Activated CD4-positive, CD25-positive, alpha-beta regulatory T cell (primary cell): ENCODE data around the gene SNX27.
"Not testable (repeated sequence)": the region's sequence is repeated elsewhere in the genome, so short reads cannot be mapped to it uniquely, and the experiment has no call there.

Experiments
- DNase-seq, 4 experiments: peaks; one replicate each; lab custom pipeline; 2025; lab: John Stamatoyannopoulos, UW

Gene SNX27

DNA sequence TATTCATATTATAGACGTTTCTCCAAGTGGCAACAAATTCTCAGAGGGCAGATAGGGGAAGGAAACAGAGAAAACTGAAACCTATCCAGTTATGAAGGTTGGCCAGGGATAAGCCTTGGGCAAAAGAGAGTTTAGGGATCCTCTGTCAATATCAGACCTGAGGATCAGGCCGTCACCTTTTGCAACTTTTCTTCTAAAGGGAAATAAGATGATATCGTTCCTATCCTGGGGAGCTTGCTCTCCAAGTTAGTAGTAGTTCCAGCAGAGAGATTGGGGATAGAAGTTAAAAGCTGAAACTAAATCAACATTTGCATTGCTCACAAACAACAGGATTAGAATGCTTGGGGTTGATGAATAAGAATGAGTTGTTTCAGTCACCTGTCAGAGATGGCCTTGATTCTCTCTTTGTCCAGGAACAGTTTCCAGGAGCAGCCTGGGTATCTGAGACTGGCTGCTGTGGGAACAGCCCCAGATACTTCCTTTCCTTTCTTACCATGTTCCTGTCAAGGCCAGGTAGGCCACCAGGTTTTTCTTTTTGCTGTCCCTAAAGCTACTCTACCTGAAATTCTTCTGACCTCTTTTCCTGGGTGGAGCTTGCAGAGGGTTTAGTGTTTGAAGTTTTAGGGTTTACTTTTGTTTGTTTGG is 112.0 kb downstream of the SNX27 start:
- DNase-seq, result no peak

DNA sequence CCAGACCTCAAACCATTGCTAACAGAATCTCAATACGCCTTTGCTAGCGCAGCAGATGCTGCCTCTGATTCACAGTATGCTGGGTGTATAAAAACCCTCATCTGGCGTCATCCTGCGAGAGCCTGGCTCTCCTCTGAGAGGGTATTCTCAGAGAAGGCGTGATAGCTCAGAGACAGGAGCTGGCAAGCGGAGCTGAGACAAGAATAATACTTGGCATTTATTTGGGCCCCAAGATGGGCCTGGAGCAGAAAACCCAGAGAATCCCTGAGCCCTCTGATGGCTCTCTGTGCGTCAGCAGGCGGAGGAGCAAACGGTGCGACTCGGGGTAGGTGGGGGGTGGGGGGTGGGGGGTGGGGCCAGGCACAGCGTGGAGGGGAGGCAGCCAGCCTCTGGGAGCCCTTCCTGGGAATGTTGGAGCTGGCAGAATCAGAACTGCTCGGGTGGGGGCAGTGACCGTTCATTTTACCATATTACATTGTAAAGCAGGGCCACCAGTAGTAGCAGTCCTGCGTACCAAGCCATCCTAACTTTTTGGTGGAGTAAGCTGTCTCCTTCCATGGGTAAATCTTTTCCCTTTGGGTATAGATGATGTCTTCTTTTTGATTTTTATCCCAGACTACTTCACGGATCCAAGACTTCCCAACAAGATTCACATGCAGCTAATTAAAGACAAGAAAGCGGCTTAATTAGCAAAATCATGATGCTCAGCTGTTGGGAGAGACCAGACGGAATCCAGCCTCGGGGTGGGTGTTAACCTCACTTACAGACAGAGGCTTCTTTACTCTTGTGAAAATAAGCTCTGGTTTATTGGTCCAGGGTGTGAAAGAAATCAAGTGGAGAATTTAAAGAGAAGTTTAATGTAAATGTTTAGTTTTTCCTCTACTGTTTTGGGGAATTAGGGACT is 116.6 kb downstream of the SNX27 start:
- DNase-seq, result no peak

DNA sequence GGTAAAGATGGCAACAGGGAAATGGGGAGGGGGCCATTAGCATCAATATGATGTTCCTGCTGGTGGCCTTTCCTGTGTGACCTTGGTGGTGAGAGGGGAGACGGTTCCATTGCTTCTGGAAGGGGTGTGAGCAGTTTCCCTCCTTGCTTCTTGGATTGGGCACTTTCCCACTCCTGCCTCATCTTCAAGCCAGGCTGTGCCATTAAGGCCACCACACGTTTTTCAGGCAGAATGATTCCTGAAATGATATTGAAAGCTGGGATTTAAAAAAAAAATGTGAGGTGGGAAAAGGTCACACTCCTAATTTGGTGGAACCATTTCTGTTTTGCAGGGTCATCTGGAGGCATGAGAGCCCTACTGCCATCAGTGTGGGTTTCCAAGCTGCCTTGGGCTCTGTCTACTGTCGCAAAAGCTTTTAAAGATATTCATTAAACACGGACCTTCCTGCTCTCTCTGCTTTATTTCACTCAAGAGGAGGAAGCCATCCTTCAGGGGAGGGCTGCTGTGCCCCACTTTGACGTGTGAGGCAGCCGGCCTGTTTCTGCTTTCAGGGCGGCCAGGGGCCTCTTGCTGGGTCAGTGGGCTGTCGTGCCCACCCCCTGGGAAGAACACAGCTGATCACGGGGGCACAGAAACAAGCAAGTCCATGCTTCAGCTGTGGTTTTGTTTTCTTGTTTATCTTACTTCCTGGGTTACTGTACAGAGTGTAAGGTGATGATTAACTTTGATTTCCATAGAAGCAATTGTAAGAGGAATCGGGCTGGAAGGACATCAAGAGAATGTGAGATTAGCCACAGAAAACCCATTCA is 117.5 kb downstream of the SNX27 start:
- no peak for DNase-seq

DNA sequence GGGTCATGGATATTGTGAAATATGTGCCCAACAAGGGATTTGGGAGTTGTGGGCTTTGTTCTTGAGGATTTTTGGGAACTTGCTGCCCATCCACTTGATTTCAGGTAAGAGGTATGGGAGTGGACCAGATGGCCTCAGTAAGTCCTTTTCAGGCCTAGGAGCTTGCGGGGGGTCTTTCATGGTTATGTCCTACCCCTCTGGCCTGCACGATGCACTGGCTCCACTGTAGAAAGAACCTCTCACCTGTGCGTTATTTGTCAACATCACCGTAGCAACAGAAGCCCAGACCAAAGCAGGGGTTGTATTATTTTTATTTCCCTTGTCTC is 118.1 kb downstream of the SNX27 start:
- DNase-seq, result no peak

DNA sequence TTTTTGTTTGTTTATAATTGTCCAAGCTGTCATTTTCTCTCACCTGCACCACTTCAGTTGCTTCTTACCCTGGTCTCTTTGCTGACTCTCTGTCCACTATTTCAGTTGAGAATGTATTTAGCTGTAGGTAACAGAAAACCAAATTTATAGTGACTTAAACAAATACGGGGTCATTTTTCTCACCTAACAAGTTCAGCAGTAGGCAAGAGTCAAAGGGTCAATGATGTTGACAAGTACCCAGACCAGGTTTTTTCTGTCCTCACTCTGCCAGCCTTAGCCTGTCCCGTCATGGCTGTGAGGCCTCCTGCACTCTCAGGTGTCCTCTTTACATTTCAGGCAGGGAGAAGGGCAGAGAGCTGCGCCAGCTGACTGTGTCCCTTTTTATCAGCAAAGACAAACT is 121.3 kb downstream of the SNX27 start:
- DNase-seq, result no peak

DNA sequence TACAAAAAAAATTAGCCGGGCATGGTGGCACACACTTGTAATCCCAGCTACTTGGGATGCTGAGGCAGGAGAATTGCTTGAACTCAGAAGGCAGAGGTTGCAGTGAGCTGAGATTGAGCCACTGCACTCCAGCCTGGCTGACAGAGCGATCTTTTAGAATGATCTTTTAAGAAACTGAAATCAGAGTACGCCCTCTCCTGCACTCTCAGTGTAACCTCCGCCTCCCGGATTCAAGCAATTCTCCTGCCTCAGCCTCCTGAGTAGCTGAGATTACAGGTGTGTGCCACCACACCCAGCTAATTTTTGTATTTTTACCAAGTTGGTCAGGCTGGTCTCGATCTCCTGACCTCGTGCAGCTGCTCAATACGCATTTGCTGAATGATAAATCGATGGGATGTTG is 122.1 kb downstream of the SNX27 start:
- not testable (repeated sequence) for DNase-seq

DNA sequence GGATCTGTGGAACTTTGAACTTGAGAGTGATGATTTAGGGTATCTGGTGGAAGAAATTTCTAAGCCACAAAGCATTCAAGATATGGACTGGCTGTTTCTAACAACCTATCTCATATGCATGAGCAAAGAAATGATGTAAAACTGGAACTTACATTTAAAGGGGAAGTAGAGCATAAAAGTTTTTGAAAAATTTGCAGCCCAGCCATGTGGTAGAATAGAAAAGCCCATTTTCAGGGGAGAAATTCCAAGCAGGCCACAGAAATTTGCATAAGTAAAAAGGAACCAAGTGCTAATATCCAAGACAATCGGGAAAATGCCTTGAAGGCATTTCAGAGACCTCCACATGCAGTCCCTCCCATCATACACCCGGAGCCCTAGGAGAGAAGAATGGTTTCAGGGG is 125.2 kb downstream of the SNX27 start:
- no peak for DNase-seq

DNA sequence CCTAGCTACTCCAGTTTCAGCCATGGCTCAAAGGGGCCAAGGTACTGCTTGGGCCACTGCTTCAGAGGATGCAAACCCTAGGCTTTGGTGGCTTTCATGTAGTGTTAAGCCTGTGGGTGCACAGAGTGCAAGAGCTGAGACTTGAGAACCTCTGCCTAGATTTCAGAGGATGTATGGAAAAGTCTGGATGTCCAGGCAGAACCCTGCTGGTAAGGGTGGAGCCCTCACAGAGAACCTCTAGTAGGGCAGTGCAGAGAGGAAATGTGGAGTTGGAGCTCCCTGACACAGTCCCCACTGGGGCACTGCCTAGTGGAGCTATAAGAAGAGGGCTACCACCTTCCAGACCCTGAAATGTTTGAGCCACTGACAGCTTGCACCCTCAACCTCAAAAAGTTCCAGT is 125.6 kb downstream of the SNX27 start:
- no peak for DNase-seq

DNA sequence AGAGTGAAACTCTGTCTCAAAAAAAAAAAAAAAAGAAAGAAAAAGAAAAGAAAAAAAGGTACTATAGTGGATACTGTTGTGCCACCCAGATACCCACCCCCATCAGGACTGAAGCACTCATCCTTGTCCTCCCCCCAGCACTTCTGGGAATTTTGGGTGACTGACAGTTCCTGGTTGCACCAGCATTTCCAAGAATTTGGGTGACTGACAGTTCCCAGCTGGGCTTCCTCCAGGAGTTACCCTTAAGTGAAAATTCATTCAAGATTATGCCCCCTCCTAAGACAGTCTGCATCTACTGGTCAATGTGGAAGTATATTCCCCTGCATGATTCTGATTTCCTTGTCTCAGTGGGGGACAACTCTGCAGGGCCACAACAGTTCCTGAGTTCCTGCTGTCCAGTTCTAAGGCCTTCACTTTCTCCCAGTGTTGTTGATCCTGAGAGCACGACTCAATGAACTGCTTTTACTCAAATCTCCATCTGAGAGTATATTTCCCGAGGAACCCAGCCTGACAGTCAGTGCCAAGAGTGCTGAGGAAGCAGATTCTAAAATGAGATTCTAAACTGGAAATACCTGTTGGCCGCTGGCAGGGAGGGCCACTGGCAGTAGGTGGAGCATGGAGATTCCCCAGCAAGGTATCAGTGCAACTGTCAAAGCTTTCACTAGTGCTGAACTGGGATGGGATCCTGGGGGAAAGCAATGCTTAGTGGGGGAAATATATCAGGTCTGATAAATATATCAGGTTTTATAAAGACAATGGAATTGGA is 127.9 kb downstream of the SNX27 start:
- no peak for DNase-seq

DNA sequence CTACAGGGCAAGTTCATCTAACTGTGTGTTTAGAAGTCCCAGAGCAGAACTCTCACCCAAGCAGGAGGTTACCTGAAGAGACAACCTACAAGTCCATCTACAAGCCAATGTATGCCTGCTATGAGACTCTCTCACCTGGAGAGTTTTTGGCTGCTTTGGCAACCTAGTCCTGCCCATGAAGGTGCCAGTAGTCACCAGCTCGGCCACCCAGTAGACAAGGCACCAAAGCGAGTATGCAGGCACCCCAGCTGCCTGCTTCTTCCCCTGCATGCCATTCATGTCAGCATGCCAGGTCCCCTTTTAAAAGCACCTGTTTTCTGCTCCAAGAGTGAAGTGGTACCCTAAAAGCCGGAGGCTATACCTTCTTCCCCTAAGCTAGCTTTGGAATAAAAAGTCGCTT is 129.7 kb downstream of the SNX27 start:
- no peak for DNase-seq
